HG02678 (cell line): ENCODE results near the gene BCL2L13.

Experiments
- ATAC-seq: cut with Tn5 transposase; IDR thresholded peaks from one replicate; pipeline ENCODE4 v1.9.1; 2021; ENCODE audit warnings: mild to moderate bottlenecking, moderate library complexity; ENCODE audit not compliant: unreplicated experiment

The BCL2L13 gene

GRCh38 chr22:17777005-17777716, 138.6 kb downstream of the BCL2L13 start:
- no peak for ATAC-seq

DNA sequence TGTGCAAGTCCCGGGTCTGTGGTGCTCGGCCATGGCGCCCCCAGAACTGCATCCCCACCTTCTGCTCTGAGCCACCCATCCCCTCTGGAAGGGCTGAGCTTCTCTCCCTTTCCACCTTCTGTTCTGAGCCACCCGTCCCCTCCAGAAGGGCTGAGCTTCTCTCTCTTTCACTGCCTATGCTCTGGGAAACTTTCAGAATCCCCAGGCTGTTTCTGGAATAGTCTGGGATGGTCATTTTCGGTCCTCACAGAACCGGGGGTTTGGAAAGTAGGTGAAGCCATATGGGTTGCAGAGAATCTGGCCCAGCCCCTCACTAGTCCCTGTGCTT, 139.1 kb downstream of the BCL2L13 start:
- ATAC-seq: no peak

GRCh38 chr22:17778412-17778976, 139.9 kb downstream of the BCL2L13 start:
- ATAC-seq: no peak

DNA sequence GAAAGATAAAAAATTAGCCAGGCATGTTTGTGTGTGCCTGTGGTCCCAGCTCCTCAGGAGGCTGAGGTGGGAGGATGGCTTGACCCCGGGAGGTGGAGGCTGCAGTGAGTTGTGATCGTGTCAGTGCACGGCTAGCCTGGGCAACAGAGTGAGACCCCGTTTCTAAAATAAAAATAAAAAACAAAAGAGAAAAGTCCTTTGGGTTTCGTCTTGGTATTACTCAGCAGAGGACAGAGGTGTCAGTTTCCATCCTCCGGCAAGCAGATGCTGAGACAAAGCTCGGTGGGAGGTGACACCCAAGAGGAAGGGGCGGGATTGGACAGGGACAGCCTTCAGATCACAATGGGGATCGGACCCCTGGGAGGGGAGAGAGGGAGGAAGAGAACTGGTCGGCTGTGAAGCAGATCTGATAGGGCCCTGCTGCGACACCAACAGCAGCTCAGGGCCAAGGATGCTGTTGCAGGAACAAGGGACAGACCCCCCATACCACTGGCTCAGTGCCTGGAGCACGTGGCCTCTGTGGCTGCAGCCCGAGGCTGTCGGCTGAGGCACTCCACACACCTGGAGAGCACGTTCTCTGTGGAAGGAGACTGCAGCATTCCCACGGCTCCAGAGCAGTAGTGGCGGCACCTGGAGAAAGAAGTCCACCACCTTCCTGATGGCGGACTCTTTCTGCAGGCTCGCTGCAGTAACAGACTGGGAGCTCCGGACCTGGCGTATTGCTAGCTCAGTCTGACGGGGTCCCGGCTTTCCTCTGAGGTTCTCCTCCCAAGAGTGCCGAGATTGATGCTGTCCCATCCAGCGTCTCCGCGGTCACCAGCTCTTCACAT, 140.9 kb downstream of the BCL2L13 start:
- peak; percentile 40 for ATAC-seq

DNA sequence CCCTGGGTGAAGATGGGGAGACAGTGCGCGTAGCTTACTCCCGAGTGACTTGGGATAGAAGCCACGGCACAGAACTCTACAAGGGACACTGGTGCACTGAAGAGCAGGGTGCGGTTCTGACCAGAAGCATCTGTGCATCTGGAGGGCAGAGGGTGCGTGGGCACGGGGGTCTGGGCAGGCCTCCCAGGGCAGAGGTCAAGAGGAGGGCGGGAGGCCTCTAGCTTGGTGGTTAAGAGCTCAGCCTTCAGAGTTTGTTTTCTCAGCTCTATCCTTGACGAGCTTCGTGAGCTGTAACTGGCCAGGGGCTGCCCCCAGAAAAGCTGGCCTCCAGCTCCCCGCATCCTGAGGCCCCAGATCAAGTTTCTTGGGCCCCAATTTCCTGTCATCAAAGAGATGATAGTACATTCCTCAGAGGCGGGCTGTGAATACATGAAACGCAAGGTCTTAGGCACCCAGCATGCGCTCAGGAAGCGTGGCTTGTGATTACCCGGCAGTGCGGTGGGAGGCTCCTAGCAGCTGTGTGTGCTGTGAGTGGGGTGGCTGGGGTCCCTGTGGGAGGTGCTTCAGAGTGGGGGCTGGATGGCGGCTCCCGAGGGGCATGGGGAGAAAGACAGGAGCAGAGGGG, 141.7 kb downstream of the BCL2L13 start:
- ATAC-seq: no peak
